Tibial nerve (tissue), 4 donors: ENCODE results near the gene KCNAB2. TPM values are rescaled to one million over a fixed set of nuclear protein-coding genes. Genes with fewer than 3 reads are reported as not detected.

Experiments
- DNase-seq, 2 donors: peaks; one replicate each; pipeline ENCODE4 v3.0.0-alpha.2; 2019; ENCODE audit warnings: low spot score in 2 of 2
- H3K27ac ChIP-seq, 4 donors: fragments of 200-600 bp; sonication (generic) in 3 of 4; one replicate each; pipeline ENCODE4 v1.5.1; 2017 to 2019; ENCODE audit warnings: mild to moderate bottlenecking in 1 of 4
- H3K27me3 ChIP-seq, 2 donors: fragments of 200-600 bp; sonication (generic) in 1 of 2; one replicate each; pipeline versions ENCODE4 v1.5.1 to v1.6.0; 2017 to 2019
- H3K36me3 ChIP-seq, 3 donors: fragments of 200-600 bp; sonication (generic); one replicate each; pipeline ENCODE4 v1.5.1; 2018 to 2019
- H3K4me1 ChIP-seq, 4 donors: fragments of 200-600 bp; sonication (generic) in 3 of 4; one replicate each; pipeline ENCODE4 v1.5.1; 2017 to 2019
- H3K4me3 ChIP-seq, 4 donors: fragments of 200-600 bp; sonication (generic) in 3 of 4; one replicate each; pipeline ENCODE4 v1.5.1; 2017 to 2019; ENCODE audit warnings: mild to moderate bottlenecking in 1 of 4, moderate library complexity in 1 of 4
- H3K9me3 ChIP-seq, 4 donors: fragments of 200-600 bp; sonication (generic) in 3 of 4; one replicate each; pipeline ENCODE4 v1.5.1; 2017 to 2019
- EP300 ChIP-seq, 2 donors: sonication (generic); formaldehyde crosslinking; IDR thresholded peaks; one replicate each; pipeline ENCODE4 v1.6.1; 2017; ENCODE audit warnings: antibody characterized with exemption in 2 of 2, mild to moderate bottlenecking in 1 of 2
- POLR2A ChIP-seq, 2 donors: fragments of 450-650 bp; IDR thresholded peaks; one replicate each; pipeline ENCODE4 v1.6.1; 2017; ENCODE audit warnings: antibody characterized with exemption in 2 of 2, mild to moderate bottlenecking in 2 of 2, moderate library complexity in 2 of 2
- WGBS, 2 donors: methylation state at CpG; one replicate each; pipeline ENCODE4 v1.1.5; 2018; 5-methylcytosine and 5-hydroxymethylcytosine counted together
- total RNA-seq, 4 donors: library from RNA; depleted of rRNA; stranded (reverse); fragments of >200 nt; gene quantifications; one replicate each; pipeline ENCODE4 v1.1.0, GENCODE V29; 2016
- TF ChIP-seq, protein P1 (sequence below), 5 experiments: fragments of 200-600 bp in 3 of 5; fragments of 450-650 bp in 2 of 5; sonication (generic) in 3 of 5; IDR thresholded peaks; one replicate each; pipeline ENCODE4 v1.5.1; 2016 to 2019; ENCODE audit warnings: antibody characterized with exemption in 5 of 5, mild to moderate bottlenecking in 3 of 5, moderate library complexity in 2 of 5

KCNAB2 gene
- total RNA-seq, 4 donors from 2014 or later = 7.0 to 21.4 (median 13.8) TPM

- Histone ChIP-seq H3K27ac (peak overlapping the region in 1 of 4 donors; percentile 70), H3K36me3 (peaks cover 0 to 3% (median 0%) of the 10 kb centered on the region in 3 donors)
These were observed 18.1 kb upstream of the KCNAB2 start for GRCh38 chr1:6027591-6027990.

DNA sequence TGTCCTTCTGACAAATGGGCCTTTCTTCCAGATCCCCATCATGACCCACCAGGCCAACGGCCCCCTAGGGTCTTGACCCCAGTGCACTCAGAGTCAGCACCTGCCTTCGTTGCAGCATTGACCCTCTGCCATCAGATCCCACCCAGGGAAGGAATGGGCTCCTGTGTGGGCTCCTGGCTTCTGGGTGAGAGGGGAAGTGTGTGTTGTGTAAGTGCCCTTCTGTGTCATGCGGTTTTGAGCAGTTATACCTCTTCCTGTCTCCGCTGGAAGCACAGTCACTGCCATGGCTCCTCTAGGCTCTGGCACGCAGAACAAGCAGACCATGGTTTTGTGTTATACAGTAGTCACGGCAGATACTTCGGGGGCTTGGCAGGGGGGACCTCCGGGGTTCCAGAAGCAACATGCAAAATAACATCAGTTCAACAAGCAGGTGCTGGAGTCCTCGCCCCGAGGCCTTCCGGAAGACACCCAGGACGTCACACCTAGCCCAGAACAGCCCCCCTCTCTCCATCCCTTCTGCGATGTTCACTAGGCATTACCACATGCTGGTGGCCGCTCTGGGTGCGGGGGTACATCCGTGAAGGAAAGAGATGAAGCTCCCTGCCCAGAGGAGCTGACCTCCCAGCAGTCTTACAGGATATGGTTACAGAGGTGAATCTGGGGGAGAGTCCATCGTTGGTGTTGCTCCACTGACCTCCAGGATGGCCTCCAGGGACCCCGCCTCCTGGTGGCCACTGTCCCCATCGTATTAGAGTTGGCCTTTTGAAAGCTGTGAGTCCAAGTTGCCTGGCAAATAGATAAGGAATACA is 17.4 kb upstream of the KCNAB2 start:
- H3K27ac ChIP-seq = peak overlapping the region in 3 of 4 donors; percentile 13 to 70 (median 29)
- no peaks in the 10 kb centered on the region for H3K9me3 ChIP-seq
- H3K4me3 ChIP-seq = peak overlapping the region in 2 of 4 donors; percentile 18 to 38
- H3K4me1 ChIP-seq = peaks cover 0 to 9% (median 4%) of the 10 kb centered on the region in 4 donors
- WGBS, 2 donors = 70 to 82% methylated on average over 19 of the region's 19 CpGs
- TF ChIP-seq, protein P1, sequence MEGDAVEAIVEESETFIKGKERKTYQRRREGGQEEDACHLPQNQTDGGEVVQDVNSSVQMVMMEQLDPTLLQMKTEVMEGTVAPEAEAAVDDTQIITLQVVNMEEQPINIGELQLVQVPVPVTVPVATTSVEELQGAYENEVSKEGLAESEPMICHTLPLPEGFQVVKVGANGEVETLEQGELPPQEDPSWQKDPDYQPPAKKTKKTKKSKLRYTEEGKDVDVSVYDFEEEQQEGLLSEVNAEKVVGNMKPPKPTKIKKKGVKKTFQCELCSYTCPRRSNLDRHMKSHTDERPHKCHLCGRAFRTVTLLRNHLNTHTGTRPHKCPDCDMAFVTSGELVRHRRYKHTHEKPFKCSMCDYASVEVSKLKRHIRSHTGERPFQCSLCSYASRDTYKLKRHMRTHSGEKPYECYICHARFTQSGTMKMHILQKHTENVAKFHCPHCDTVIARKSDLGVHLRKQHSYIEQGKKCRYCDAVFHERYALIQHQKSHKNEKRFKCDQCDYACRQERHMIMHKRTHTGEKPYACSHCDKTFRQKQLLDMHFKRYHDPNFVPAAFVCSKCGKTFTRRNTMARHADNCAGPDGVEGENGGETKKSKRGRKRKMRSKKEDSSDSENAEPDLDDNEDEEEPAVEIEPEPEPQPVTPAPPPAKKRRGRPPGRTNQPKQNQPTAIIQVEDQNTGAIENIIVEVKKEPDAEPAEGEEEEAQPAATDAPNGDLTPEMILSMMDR (IDR thresholded peaks at IDR 0.05) = no peak
- TF ChIP-seq POLR2A (IDR thresholded peaks at IDR 0.05) (peak in 1 of 2 donors; percentile 13), EP300 (IDR thresholded peaks at IDR 0.05) (peak in 1 of 2 donors; percentile 48)
- H3K36me3 ChIP-seq = peaks cover 0 to 3% (median 0%) of the 10 kb centered on the region in 3 donors
- peak in 1 of 2 donors; percentile 38 for DNase-seq
- no peaks in the 10 kb centered on the region for H3K27me3 ChIP-seq

More at GRCh38 chr1:6027591-6027990, 18.1 kb upstream of the KCNAB2 start:
- no peaks in the 10 kb centered on the region for H3K9me3 ChIP-seq
- H3K4me1 ChIP-seq = peaks cover 0 to 9% (median 4%) of the 10 kb centered on the region in 4 donors
- no peak for DNase-seq
- no peaks in the 10 kb centered on the region for H3K27me3 ChIP-seq
- TF ChIP-seq EP300 (IDR thresholded peaks at IDR 0.05) = no peak
- TF ChIP-seq POLR2A (IDR thresholded peaks at IDR 0.05) = no peak
- TF ChIP-seq, protein P1 (IDR thresholded peaks at IDR 0.05) = no peak
- peak overlapping the region in 2 of 4 donors; percentile 32 to 38 for H3K4me3 ChIP-seq
- WGBS, 2 donors = 58 to 85% methylated on average over 10 of the region's 10 CpGs

GRCh38 chr1:6029351-6029750 is 16.3 kb upstream of the KCNAB2 start:
- WGBS, 2 donors = 95 to 97% methylated on average over 5 of the region's 5 CpGs
- no peak overlapping the region for H3K27ac ChIP-seq
- H3K36me3 ChIP-seq = peaks cover 0 to 3% (median 0%) of the 10 kb centered on the region in 3 donors
- TF ChIP-seq POLR2A (IDR thresholded peaks at IDR 0.05) (no peak), EP300 (IDR thresholded peaks at IDR 0.05) (no peak)
- TF ChIP-seq, protein P1 (IDR thresholded peaks at IDR 0.05) = no peak
- no peak overlapping the region for H3K4me3 ChIP-seq
- H3K27me3 ChIP-seq = no peaks in the 10 kb centered on the region
- peaks cover 0 to 9% (median 4%) of the 10 kb centered on the region in 4 donors for H3K4me1 ChIP-seq
- H3K9me3 ChIP-seq = no peaks in the 10 kb centered on the region
- DNase-seq = no peak

- Histone ChIP-seq H3K9me3 (no peaks in the 10 kb centered on the region), H3K36me3 (peaks cover 0 to 3% (median 0%) of the 10 kb centered on the region in 3 donors), H3K27ac (no peak overlapping the region), H3K4me3 (no peak overlapping the region), H3K4me1 (peaks cover 0 to 9% (median 4%) of the 10 kb centered on the region in 4 donors), H3K27me3 (no peaks in the 10 kb centered on the region)
- DNase-seq = no peak
- TF ChIP-seq EP300 (IDR thresholded peaks at IDR 0.05) = no peak
- no peak for TF ChIP-seq POLR2A (IDR thresholded peaks at IDR 0.05)
- TF ChIP-seq, protein P1 (IDR thresholded peaks at IDR 0.05) = no peak
- 77 to 82% methylated on average over 3 to 7 of the region's 7 CpGs for WGBS, 2 donors
These were observed 15.6 kb upstream of the KCNAB2 start for GRCh38 chr1:6030132-6030531.
